PC-3 (cell line): Measurements from ENCODE around the gene MDC1.

Experiments used
- EZH2 ChIP-seq: fragments of 300-600 bp; sonication (generic); IDR thresholded peaks from one replicate; pipeline ENCODE4 v1.6.1; 2017; ENCODE audit warnings: antibody characterized with exemption, mild to moderate bottlenecking, low read length; ENCODE audit not compliant: unreplicated experiment
- TF ChIP-seq, protein P1 (sequence below): fragments of 300-600 bp; sonication (generic); conservative IDR thresholded peaks from 2 replicates; pipeline ENCODE4 v1.5.1; 2017; ENCODE audit warnings: antibody characterized with exemption, low read depth, mild to moderate bottlenecking, low read length

DNA sequence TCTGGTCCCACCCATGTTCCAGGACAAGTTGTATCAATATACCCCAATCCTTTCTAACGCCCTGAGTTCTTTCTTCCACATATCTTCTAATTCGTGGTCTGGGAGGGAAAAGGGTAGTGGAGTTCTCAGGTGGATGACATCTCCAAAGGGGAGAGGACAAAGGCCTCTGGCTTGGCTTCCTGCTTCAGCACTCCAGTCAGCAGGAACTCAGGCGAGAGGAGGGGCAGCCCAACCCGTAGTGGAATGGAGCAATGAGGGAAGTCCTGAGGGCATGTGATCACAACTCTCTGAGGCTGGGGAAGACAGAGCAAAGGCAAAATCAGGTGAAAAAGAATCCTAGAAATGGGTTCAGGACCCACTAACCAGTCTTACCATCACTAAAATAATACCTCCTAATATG lies 16.7 kb downstream of the MDC1 start:
- no peak for TF ChIP-seq EZH2
- TF ChIP-seq, protein P1, sequence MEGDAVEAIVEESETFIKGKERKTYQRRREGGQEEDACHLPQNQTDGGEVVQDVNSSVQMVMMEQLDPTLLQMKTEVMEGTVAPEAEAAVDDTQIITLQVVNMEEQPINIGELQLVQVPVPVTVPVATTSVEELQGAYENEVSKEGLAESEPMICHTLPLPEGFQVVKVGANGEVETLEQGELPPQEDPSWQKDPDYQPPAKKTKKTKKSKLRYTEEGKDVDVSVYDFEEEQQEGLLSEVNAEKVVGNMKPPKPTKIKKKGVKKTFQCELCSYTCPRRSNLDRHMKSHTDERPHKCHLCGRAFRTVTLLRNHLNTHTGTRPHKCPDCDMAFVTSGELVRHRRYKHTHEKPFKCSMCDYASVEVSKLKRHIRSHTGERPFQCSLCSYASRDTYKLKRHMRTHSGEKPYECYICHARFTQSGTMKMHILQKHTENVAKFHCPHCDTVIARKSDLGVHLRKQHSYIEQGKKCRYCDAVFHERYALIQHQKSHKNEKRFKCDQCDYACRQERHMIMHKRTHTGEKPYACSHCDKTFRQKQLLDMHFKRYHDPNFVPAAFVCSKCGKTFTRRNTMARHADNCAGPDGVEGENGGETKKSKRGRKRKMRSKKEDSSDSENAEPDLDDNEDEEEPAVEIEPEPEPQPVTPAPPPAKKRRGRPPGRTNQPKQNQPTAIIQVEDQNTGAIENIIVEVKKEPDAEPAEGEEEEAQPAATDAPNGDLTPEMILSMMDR: no peak
